SK-N-SH (cell line): ENCODE results near the gene ANGPTL1. TPM values are rescaled to one million over a fixed set of nuclear protein-coding genes. Genes with fewer than 3 reads are reported as not detected.

Source experiments
- CTCF ChIA-PET: fragments of 300-600, 350-600 bp; formaldehyde crosslinking; extraction: SDS; loops from one replicate; lab custom pipeline; 2021; lab: Yijun Ruan, JAX
- POLR2A ChIA-PET: fragments of 350-600 bp; sonication (Branson Sonifier 250); formaldehyde crosslinking; extraction: SDS; loops from one replicate; lab custom pipeline; 2020; ENCODE audit warnings: antibody characterized with exemption, inconsistent platforms; lab: Yijun Ruan, JAX
- DNase-seq: peaks from one replicate; pipeline ENCODE4 v3.0.0; 2012
- H2AFZ ChIP-seq: fragments of 200-600 bp; sonication (generic); 2 replicates; pipeline ENCODE4 v1.8.1; 2016; ENCODE audit warnings: antibody characterized with exemption, mild to moderate bottlenecking, low read depth
- H3F3A ChIP-seq: fragments of 200-600 bp; sonication (generic); replicated peaks from 2 replicates; pipeline ENCODE3; 2016; ENCODE audit warnings: antibody characterized with exemption, mild to moderate bottlenecking; ENCODE audit not compliant: insufficient read depth
- H3K27ac ChIP-seq, 2 experiments: fragments of 200-500 bp in 1 of 2; fragments of 200-600 bp in 1 of 2; sonication (Bioruptor generic) in 1 of 2; sonication (generic), shearing (Covaris generic) in 1 of 2; 2 replicates each; pipeline versions ENCODE4 v1.5.1 to v1.6.1; 2014 to 2016; ENCODE audit warnings: low read depth in 2 of 2, inconsistent platforms in 1 of 2, low read length in 1 of 2, mild to moderate bottlenecking in 1 of 2, mixed read lengths in 1 of 2
- H3K27me3 ChIP-seq: fragments of 200-600 bp; sonication (generic), shearing (Covaris generic); 2 replicates; pipeline ENCODE4 v1.6.1; 2016; ENCODE audit warnings: mixed run types; ENCODE audit not compliant: insufficient read depth
- H3K36me3 ChIP-seq, 2 experiments: fragments of 200-500 bp in 1 of 2; fragments of 200-600 bp in 1 of 2; sonication (Bioruptor generic) in 1 of 2; sonication (generic) in 1 of 2; replicated peaks in 1 of 2; 2 replicates each; pipeline versions ENCODE3 to v1.5.1; 2014 to 2016; ENCODE audit warnings: low read length in 1 of 2, mild to moderate bottlenecking in 1 of 2; ENCODE audit not compliant: insufficient read depth in 2 of 2, control insufficient read depth in 1 of 2
- H3K4me1 ChIP-seq, 2 experiments: fragments of 200-500 bp in 1 of 2; fragments of 200-600 bp in 1 of 2; sonication (Bioruptor generic) in 1 of 2; sonication (generic), shearing (Covaris generic) in 1 of 2; 2 replicates each; pipeline versions ENCODE4 v1.5.1 to v1.6.1; 2014 to 2016; ENCODE audit warnings: low read depth in 1 of 2, low read length in 1 of 2, mixed run types in 1 of 2; ENCODE audit not compliant: insufficient read depth in 2 of 2, control insufficient read depth in 1 of 2
- H3K4me2 ChIP-seq: fragments of 200-600 bp; sonication (generic), shearing (Covaris generic); 2 replicates; pipeline ENCODE4 v1.6.1; 2017; ENCODE audit warnings: mixed run types
- H3K4me3 ChIP-seq, 2 experiments: fragments of 200-500 bp in 1 of 2; fragments of 200-600 bp in 1 of 2; sonication (Bioruptor generic) in 1 of 2; sonication (generic), shearing (Covaris generic) in 1 of 2; 2 replicates each; pipeline versions ENCODE4 v1.5.1 to v1.8.1; 2014 to 2016; ENCODE audit warnings: low read depth in 2 of 2, inconsistent platforms in 1 of 2, low read length in 1 of 2, mild to moderate bottlenecking in 1 of 2, mixed read lengths in 1 of 2, moderate library complexity in 1 of 2
- H3K79me2 ChIP-seq: fragments of 200-600 bp; sonication (generic); 2 replicates; pipeline ENCODE4 v1.8.1; 2017; ENCODE audit warnings: mild to moderate bottlenecking; ENCODE audit not compliant: insufficient read depth
- H3K9ac ChIP-seq: fragments of 200-600 bp; sonication (generic); 2 replicates; pipeline ENCODE4 v1.6.1; 2017; ENCODE audit warnings: mixed run types
- H3K9me2 ChIP-seq: fragments of 200-600 bp; sonication (generic); 2 replicates; pipeline ENCODE4 v1.6.1; 2017; ENCODE audit warnings: mixed run types
- H3K9me3 ChIP-seq: fragments of 200-600 bp; sonication (generic); 2 replicates; pipeline ENCODE4 v1.6.1; 2017; ENCODE audit warnings: mixed run types, mild to moderate bottlenecking, moderate library complexity
- H4K20me1 ChIP-seq: fragments of 200-600 bp; sonication (generic); 2 replicates; pipeline ENCODE4 v1.6.1; 2017; ENCODE audit warnings: mild to moderate bottlenecking, mixed run types; ENCODE audit not compliant: insufficient read depth
- ELF1 ChIP-seq: IDR thresholded peaks from 2 replicates; pipeline ENCODE4 v1.4.0; 2012
- FOXJ3 ChIP-seq: sonication (generic); formaldehyde crosslinking; IDR thresholded peaks from 2 replicates; pipeline ENCODE4 v1.5.1; 2020; ENCODE audit warnings: mild to moderate bottlenecking, missing genetic modification reagents
- GATA2 ChIP-seq: sonication (generic); formaldehyde crosslinking; IDR thresholded peaks from 2 replicates; pipeline ENCODE4 v1.5.0; 2020; ENCODE audit warnings: mild to moderate bottlenecking, missing genetic modification reagents
- JUND ChIP-seq: IDR thresholded peaks from 2 replicates; pipeline ENCODE4 v1.4.0; 2012
- MXI1 ChIP-seq: IDR thresholded peaks from 2 replicates; pipeline ENCODE4 v1.6.1; 2012; ENCODE audit warnings: mild to moderate bottlenecking, low read depth, low read length, improper control_type of control experiment
- NRF1 ChIP-seq: IDR thresholded peaks from 2 replicates; pipeline ENCODE4 v1.6.1; 2012; ENCODE audit warnings: low read depth, mild to moderate bottlenecking, low read length
- RAD21 ChIP-seq: IDR thresholded peaks from 2 replicates; pipeline ENCODE4 v1.6.1; 2012; ENCODE audit warnings: mild to moderate bottlenecking, low read length
- RXRA ChIP-seq: IDR thresholded peaks from 2 replicates; pipeline ENCODE4 v1.4.0; 2012; ENCODE audit warnings: low read depth, mild to moderate bottlenecking, borderline replicate concordance
- SIN3A ChIP-seq: IDR thresholded peaks from 2 replicates; pipeline ENCODE4 v1.6.1; 2012; ENCODE audit warnings: low read depth, mild to moderate bottlenecking, low read length, moderate library complexity, borderline replicate concordance
- TEAD4 ChIP-seq: IDR thresholded peaks from 2 replicates; pipeline ENCODE4 v1.4.0; 2012; ENCODE audit warnings: mild to moderate bottlenecking, borderline replicate concordance; ENCODE audit not compliant: insufficient read depth
- YY1 ChIP-seq: IDR thresholded peaks from 2 replicates; pipeline ENCODE4 v1.4.0; 2012; ENCODE audit warnings: low read depth, mild to moderate bottlenecking
- WGBS: methylation state at CpG from one replicate; pipeline ENCODE4 v1.1.6; 2017; ENCODE audit warnings: low lambda C conversion rate; 5-methylcytosine and 5-hydroxymethylcytosine counted together
- polyA plus RNA-seq, 3 experiments: library from polyadenylated mRNA; depleted of rRNA; stranded (reverse); fragments of >200 nt; gene quantifications; 2 replicates each; pipeline ENCODE4 v1.2.3, GENCODE V29; 2012
- TF ChIP-seq, protein P1 (sequence below): IDR thresholded peaks from 2 replicates; pipeline ENCODE4; 2012
- TF ChIP-seq, protein P2 (sequence below): fragments of 200-600 bp; sonication (generic); IDR thresholded peaks from 2 replicates; pipeline ENCODE4 v1.6.1; 2017; ENCODE audit warnings: antibody characterized with exemption, mild to moderate bottlenecking, moderate library complexity
- TF ChIP-seq, protein P3 (sequence below): fragments of 150-350 bp; IDR thresholded peaks from 2 replicates; pipeline ENCODE4 v1.6.1; 2017; ENCODE audit warnings: antibody characterized with exemption, low read length, low read depth, borderline replicate concordance
- TF ChIP-seq, protein P4 (sequence below): IDR thresholded peaks from 2 replicates; pipeline ENCODE4 v1.4.0; 2012; ENCODE audit warnings: low read depth
- TF ChIP-seq, protein P5 (sequence below): IDR thresholded peaks from 2 replicates; pipeline ENCODE4 v1.4.0; 2012; ENCODE audit warnings: low read depth, borderline replicate concordance

Gene ANGPTL1
- polyA plus RNA-seq, 1 of the 3 experiments (the other 2 are of a cell fraction), result not detected

DNA sequence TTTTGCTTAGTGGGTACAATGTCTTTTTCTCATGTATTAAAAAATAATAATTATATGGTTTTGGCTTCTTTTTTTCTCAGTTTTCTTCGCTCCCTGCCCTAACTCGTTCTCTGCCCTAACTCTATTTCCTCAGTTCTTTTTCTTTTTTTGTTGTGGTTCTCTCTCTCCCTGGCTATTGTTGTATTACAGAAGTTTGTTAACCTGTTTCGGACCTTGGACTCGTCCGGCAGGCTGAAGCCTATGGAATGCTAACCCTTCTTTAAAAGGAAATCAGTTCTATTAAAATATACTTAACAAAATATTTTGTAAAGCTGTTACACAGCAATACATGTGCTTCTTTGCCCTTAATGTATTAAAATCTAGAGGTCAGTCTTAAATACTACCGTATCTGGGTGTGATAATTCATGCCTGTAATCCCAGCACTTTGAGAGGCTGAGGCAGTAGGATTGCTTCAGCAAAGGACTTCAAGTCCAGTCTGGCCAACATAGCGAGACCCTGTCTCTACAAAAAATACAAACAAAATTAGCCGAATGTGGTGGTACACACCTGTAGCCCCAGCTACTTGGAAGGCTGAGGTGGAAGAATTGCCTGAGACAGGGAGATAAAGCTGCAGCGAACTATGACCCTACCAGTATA lies 64.1 kb downstream of the ANGPTL1 start:
- H3K79me2 ChIP-seq, result no peaks in the 10 kb centered on the region
- H3K27ac ChIP-seq, result no peak overlapping the region
- H3K4me3 ChIP-seq, result no peak overlapping the region
- H4K20me1 ChIP-seq, result no peaks in the 10 kb centered on the region
- no peak overlapping the region for H3K9ac ChIP-seq
- no peaks in the 10 kb centered on the region for H3K27me3 ChIP-seq
- peaks cover 5 to 12% of the 10 kb centered on the region in 2 experiments for H3K36me3 ChIP-seq
- WGBS, result 96% methylated on average over 9 of the region's 9 CpGs
- no peak overlapping the region for H3K4me2 ChIP-seq
- peaks cover 5% of the 10 kb centered on the region for H3F3A ChIP-seq
- H3K9me3 ChIP-seq, result no peaks in the 10 kb centered on the region
- H3K4me1 ChIP-seq, result no peaks in the 10 kb centered on the region; a peak in 1 of 4 replicates
- no peaks in the 10 kb centered on the region for H3K9me2 ChIP-seq
- TF ChIP-seq JUND (no peak), RXRA (no peak), SIN3A (no peak), GATA2 (CRISPR knock-in tag) (no peak), TEAD4 (no peak), NRF1 (no peak), YY1 (no peak), ELF1 (no peak), RAD21 (no peak), FOXJ3 (CRISPR knock-in tag) (no peak), MXI1 (no peak)
- TF ChIP-seq, protein P1, sequence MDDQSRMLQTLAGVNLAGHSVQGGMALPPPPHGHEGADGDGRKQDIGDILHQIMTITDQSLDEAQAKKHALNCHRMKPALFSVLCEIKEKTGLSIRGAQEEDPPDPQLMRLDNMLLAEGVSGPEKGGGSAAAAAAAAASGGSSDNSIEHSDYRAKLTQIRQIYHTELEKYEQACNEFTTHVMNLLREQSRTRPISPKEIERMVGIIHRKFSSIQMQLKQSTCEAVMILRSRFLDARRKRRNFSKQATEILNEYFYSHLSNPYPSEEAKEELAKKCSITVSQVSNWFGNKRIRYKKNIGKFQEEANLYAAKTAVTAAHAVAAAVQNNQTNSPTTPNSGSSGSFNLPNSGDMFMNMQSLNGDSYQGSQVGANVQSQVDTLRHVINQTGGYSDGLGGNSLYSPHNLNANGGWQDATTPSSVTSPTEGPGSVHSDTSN, result no peak
- TF ChIP-seq, protein P2, sequence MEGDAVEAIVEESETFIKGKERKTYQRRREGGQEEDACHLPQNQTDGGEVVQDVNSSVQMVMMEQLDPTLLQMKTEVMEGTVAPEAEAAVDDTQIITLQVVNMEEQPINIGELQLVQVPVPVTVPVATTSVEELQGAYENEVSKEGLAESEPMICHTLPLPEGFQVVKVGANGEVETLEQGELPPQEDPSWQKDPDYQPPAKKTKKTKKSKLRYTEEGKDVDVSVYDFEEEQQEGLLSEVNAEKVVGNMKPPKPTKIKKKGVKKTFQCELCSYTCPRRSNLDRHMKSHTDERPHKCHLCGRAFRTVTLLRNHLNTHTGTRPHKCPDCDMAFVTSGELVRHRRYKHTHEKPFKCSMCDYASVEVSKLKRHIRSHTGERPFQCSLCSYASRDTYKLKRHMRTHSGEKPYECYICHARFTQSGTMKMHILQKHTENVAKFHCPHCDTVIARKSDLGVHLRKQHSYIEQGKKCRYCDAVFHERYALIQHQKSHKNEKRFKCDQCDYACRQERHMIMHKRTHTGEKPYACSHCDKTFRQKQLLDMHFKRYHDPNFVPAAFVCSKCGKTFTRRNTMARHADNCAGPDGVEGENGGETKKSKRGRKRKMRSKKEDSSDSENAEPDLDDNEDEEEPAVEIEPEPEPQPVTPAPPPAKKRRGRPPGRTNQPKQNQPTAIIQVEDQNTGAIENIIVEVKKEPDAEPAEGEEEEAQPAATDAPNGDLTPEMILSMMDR, result no peak
- TF ChIP-seq, protein P3, sequence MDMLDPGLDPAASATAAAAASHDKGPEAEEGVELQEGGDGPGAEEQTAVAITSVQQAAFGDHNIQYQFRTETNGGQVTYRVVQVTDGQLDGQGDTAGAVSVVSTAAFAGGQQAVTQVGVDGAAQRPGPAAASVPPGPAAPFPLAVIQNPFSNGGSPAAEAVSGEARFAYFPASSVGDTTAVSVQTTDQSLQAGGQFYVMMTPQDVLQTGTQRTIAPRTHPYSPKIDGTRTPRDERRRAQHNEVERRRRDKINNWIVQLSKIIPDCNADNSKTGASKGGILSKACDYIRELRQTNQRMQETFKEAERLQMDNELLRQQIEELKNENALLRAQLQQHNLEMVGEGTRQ, result no peak
- TF ChIP-seq, protein P4, sequence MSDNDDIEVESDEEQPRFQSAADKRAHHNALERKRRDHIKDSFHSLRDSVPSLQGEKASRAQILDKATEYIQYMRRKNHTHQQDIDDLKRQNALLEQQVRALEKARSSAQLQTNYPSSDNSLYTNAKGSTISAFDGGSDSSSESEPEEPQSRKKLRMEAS, result no peak
- TF ChIP-seq, protein P5, sequence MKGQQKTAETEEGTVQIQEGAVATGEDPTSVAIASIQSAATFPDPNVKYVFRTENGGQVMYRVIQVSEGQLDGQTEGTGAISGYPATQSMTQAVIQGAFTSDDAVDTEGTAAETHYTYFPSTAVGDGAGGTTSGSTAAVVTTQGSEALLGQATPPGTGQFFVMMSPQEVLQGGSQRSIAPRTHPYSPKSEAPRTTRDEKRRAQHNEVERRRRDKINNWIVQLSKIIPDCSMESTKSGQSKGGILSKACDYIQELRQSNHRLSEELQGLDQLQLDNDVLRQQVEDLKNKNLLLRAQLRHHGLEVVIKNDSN, result no peak
- ChIA-PET CTCF (no interaction called here), POLR2A (no interaction called here)
- DNase-seq, result no peak
- H2AFZ ChIP-seq, result no peak overlapping the region
